Measurements from ENCODE around the gene HMGCR. TPM values are rescaled to one million over a fixed set of nuclear protein-coding genes. Genes with fewer than 3 reads are reported as not detected.
"Not testable (repeated sequence)": the region's sequence is repeated elsewhere in the genome, so short reads cannot be mapped to it uniquely, and the experiment has no call there.

HMGCR gene
- total and polyA plus RNA-seq, 4 donors, result 12.4 to 237 (median 77.1) TPM

DNA sequence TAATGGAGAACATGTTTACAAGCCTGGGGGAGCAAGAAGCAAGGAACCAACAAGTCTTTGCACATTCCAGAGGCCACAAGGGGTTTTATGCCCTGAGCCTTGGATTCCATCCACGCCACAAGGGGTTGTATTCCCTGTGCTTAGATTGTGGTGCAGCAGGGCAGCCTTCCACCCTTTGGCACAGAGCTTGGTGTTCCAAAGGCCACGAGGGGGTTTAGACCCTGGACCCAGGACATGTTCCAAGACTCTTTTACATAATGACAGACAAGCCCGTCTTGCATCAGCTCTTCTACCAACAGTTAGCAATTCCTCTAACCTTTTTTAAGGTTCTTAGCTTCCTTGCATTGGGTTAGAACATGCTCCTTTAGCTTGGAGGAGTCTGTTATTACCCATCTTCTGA, 45.2 kb upstream of the HMGCR start:
- H3K27ac ChIP-seq (ENCODE audit: low read depth in 1 of 2, low read length in 2 of 2); H3K9ac ChIP-seq (ENCODE audit: low read depth in 1 of 2, low read length in 2 of 2); DNase-seq (ENCODE audit: low spot score); H3K27me3 ChIP-seq (ENCODE audit: control insufficient read depth in 4 of 4, insufficient read depth in 4 of 4, low read length in 3 of 4); H3K36me3 ChIP-seq (ENCODE audit: control insufficient read depth in 4 of 4, insufficient read depth in 3 of 4, low read depth in 1 of 4, low read length in 3 of 4); H3K9me3 ChIP-seq (ENCODE audit: control insufficient read depth in 4 of 4, low read length in 3 of 4); H3K4me1 ChIP-seq (ENCODE audit: control insufficient read depth in 4 of 4, insufficient read depth in 4 of 4, low read length in 3 of 4): not testable (repeated sequence)
- 28% methylated on average over 3 of the region's 3 CpGs for WGBS
- H3K4me3 ChIP-seq (ENCODE audit: low read depth in 1 of 3, low read length in 3 of 3), result peak overlapping the region in 1 of 3 donors; percentile 8
- TF ChIP-seq HNF4A (conservative IDR thresholded peaks at IDR 0.05), result peak; percentile 62 to 67

DNA sequence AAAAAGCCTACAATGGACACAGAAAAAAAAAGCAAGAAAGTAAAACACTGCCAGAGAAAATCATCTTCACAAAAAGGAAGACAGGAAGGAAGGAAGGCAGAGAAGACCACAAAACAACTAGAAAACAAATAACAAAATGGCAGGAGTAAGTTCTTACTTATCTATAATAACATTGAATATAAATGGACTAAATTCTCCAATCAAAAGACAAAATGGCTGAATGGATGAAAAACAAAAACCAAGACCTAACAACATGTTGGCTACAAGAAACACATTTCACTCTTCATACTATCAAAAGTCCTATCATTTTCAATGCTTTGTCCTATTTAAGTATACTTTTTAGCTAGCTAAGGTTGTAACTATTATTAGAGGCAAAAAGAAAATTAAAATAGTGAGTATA, 36.9 kb upstream of the HMGCR start:
- TF ChIP-seq, protein P1, sequence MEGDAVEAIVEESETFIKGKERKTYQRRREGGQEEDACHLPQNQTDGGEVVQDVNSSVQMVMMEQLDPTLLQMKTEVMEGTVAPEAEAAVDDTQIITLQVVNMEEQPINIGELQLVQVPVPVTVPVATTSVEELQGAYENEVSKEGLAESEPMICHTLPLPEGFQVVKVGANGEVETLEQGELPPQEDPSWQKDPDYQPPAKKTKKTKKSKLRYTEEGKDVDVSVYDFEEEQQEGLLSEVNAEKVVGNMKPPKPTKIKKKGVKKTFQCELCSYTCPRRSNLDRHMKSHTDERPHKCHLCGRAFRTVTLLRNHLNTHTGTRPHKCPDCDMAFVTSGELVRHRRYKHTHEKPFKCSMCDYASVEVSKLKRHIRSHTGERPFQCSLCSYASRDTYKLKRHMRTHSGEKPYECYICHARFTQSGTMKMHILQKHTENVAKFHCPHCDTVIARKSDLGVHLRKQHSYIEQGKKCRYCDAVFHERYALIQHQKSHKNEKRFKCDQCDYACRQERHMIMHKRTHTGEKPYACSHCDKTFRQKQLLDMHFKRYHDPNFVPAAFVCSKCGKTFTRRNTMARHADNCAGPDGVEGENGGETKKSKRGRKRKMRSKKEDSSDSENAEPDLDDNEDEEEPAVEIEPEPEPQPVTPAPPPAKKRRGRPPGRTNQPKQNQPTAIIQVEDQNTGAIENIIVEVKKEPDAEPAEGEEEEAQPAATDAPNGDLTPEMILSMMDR (IDR thresholded peaks at IDR 0.05; ENCODE audit: low read depth, low read length, missing input control), result no peak
- TF ChIP-seq GABPA (IDR thresholded peaks at IDR 0.05 in 1 of 2, conservative IDR thresholded peaks at IDR 0.05 in 1 of 2) (no peak), NR2F2 (IDR thresholded peaks at IDR 0.05) (no peak), YY1 (IDR thresholded peaks at IDR 0.05) (no peak), JUND (IDR thresholded peaks at IDR 0.05) (no peak)
- Histone ChIP-seq H3K9me3 (ENCODE audit: control insufficient read depth in 4 of 4, low read length in 3 of 4) (no peaks in the 10 kb centered on the region), H3K27me3 (ENCODE audit: control insufficient read depth in 4 of 4, insufficient read depth in 4 of 4, low read length in 3 of 4) (no peaks in the 10 kb centered on the region), H3K36me3 (ENCODE audit: control insufficient read depth in 4 of 4, insufficient read depth in 3 of 4, low read depth in 1 of 4, low read length in 3 of 4) (no peaks in the 10 kb centered on the region), H3K4me3 (ENCODE audit: low read depth in 1 of 3, low read length in 3 of 3) (no peak overlapping the region), H3K27ac (ENCODE audit: low read depth in 1 of 2, low read length in 2 of 2) (no peak overlapping the region), H3K4me1 (ENCODE audit: control insufficient read depth in 4 of 4, insufficient read depth in 4 of 4, low read length in 3 of 4) (peaks cover 0 to 3% (median 0%) of the 10 kb centered on the region in 4 donors), H3K9ac (ENCODE audit: low read depth in 1 of 2, low read length in 2 of 2) (no peak overlapping the region)
- no peak for DNase-seq (ENCODE audit: low spot score)

DNA sequence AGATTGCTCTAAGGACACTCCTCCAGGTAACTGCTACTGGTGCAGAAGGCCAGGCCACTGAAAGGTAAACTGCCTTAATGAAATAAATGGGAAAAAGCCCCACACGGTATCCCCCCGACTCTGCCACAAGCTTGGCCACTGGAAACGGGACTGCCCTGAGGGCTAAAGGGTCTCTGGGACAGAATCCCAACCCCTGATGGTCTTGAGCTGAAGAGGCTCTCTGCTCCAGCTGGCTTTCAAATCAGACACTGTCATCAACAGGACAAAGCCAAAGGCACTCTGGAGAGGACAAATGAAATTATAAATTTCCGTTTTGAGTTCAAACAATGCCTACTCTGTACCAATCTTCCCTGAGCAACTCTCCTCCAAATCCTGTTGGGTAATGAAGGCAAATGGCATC, 33.6 kb upstream of the HMGCR start:
- no peak for DNase-seq (ENCODE audit: low spot score)
- WGBS, result 86% methylated on average over 4 of the region's 4 CpGs
- Histone ChIP-seq H3K4me3 (ENCODE audit: low read depth in 1 of 3, low read length in 3 of 3) (no peak overlapping the region), H3K9me3 (ENCODE audit: control insufficient read depth in 4 of 4, low read length in 3 of 4) (no peaks in the 10 kb centered on the region), H3K27me3 (ENCODE audit: control insufficient read depth in 4 of 4, insufficient read depth in 4 of 4, low read length in 3 of 4) (no peaks in the 10 kb centered on the region), H3K27ac (ENCODE audit: low read depth in 1 of 2, low read length in 2 of 2) (no peak overlapping the region), H3K36me3 (ENCODE audit: control insufficient read depth in 4 of 4, insufficient read depth in 3 of 4, low read depth in 1 of 4, low read length in 3 of 4) (no peaks in the 10 kb centered on the region), H3K4me1 (ENCODE audit: control insufficient read depth in 4 of 4, insufficient read depth in 4 of 4, low read length in 3 of 4) (peaks cover 0 to 1% (median 0%) of the 10 kb centered on the region in 4 donors), H3K9ac (ENCODE audit: low read depth in 1 of 2, low read length in 2 of 2) (no peak overlapping the region)
- TF ChIP-seq EGR1 (IDR thresholded peaks at IDR 0.05; ENCODE audit: low read depth in 2 of 2), result no peak

DNA sequence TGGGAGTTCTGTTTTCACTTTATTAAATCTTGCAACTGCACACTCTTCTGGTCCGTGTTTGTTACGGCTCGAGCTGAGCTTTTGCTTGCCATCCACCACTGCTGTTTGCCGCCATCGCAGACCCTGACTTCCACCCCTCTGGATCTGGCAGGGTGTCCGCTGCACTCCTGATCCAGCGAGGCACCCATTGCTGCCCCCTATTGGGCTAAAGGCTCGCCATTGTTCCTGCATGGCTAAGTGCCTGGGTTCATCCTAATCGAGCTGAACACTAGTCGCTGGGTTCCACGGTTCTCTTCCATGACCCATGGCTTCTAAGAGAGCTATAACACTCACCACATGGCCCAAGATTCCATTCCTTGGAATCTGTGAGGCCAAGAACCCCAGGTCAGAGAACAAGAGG, 32.5 kb upstream of the HMGCR start:
- not testable (repeated sequence) for H3K4me1 ChIP-seq (ENCODE audit: control insufficient read depth in 4 of 4, insufficient read depth in 4 of 4, low read length in 3 of 4); H3K9ac ChIP-seq (ENCODE audit: low read depth in 1 of 2, low read length in 2 of 2); H3K36me3 ChIP-seq (ENCODE audit: control insufficient read depth in 4 of 4, insufficient read depth in 3 of 4, low read depth in 1 of 4, low read length in 3 of 4); H3K4me3 ChIP-seq (ENCODE audit: low read depth in 1 of 3, low read length in 3 of 3); H3K27ac ChIP-seq (ENCODE audit: low read depth in 1 of 2, low read length in 2 of 2); DNase-seq (ENCODE audit: low spot score); H3K9me3 ChIP-seq (ENCODE audit: control insufficient read depth in 4 of 4, low read length in 3 of 4); H3K27me3 ChIP-seq (ENCODE audit: control insufficient read depth in 4 of 4, insufficient read depth in 4 of 4, low read length in 3 of 4)
- WGBS, result 91% methylated on average over 11 of the region's 11 CpGs

DNA sequence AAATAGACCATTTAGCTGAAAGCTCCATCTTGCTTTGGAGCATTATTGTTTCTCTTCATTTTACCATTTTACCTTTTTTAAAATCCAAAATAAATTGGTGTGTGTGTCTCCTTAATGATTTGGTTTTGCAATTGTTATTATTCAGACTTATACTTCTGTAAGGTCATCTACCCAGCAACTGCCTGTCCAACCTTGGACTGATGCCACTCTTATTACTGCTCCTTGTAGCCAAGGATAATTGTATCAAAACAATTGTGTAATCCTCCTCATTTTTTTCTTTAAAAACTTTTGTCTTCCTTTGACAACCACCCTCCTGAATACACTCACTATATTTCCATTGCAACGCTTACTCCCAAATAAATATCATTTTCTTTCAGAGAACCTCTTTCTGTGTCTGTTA, 30.3 kb upstream of the HMGCR start:
- Histone ChIP-seq H3K36me3 (ENCODE audit: control insufficient read depth in 4 of 4, insufficient read depth in 3 of 4, low read depth in 1 of 4, low read length in 3 of 4) (no peaks in the 10 kb centered on the region), H3K27ac (ENCODE audit: low read depth in 1 of 2, low read length in 2 of 2) (no peak overlapping the region), H3K27me3 (ENCODE audit: control insufficient read depth in 4 of 4, insufficient read depth in 4 of 4, low read length in 3 of 4) (no peaks in the 10 kb centered on the region), H3K4me3 (ENCODE audit: low read depth in 1 of 3, low read length in 3 of 3) (no peak overlapping the region), H3K9ac (ENCODE audit: low read depth in 1 of 2, low read length in 2 of 2) (no peak overlapping the region), H3K9me3 (ENCODE audit: control insufficient read depth in 4 of 4, low read length in 3 of 4) (no peaks in the 10 kb centered on the region), H3K4me1 (ENCODE audit: control insufficient read depth in 4 of 4, insufficient read depth in 4 of 4, low read length in 3 of 4) (peaks cover 0 to 1% (median 0%) of the 10 kb centered on the region in 4 donors)
- no peak for DNase-seq (ENCODE audit: low spot score)
- 98% methylated on average over 1 of the region's 1 CpG for WGBS
- TF ChIP-seq EGR1 (IDR thresholded peaks at IDR 0.05; ENCODE audit: low read depth in 2 of 2) (no peak), FOXA1 (IDR thresholded peaks at IDR 0.05) (no peak), HNF4G (IDR thresholded peaks at IDR 0.05) (no peak), JUND (IDR thresholded peaks at IDR 0.05) (no peak), SP1 (IDR thresholded peaks at IDR 0.05) (no peak), TAF1 (conservative IDR thresholded peaks at IDR 0.05) (no peak), YY1 (IDR thresholded peaks at IDR 0.05) (no peak), FOXA2 (IDR thresholded peaks at IDR 0.05) (no peak), HNF4A (conservative IDR thresholded peaks at IDR 0.05) (no peak)
- TF ChIP-seq, protein P1 (IDR thresholded peaks at IDR 0.05; ENCODE audit: low read depth, low read length, missing input control), result no peak
- TF ChIP-seq, protein P2, sequence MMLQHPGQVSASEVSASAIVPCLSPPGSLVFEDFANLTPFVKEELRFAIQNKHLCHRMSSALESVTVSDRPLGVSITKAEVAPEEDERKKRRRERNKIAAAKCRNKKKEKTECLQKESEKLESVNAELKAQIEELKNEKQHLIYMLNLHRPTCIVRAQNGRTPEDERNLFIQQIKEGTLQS (IDR thresholded peaks at IDR 0.05), result no peak
- TF ChIP-seq, protein P3, sequence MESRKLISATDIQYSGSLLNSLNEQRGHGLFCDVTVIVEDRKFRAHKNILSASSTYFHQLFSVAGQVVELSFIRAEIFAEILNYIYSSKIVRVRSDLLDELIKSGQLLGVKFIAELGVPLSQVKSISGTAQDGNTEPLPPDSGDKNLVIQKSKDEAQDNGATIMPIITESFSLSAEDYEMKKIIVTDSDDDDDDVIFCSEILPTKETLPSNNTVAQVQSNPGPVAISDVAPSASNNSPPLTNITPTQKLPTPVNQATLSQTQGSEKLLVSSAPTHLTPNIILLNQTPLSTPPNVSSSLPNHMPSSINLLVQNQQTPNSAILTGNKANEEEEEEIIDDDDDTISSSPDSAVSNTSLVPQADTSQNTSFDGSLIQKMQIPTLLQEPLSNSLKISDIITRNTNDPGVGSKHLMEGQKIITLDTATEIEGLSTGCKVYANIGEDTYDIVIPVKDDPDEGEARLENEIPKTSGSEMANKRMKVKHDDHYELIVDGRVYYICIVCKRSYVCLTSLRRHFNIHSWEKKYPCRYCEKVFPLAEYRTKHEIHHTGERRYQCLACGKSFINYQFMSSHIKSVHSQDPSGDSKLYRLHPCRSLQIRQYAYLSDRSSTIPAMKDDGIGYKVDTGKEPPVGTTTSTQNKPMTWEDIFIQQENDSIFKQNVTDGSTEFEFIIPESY (IDR thresholded peaks at IDR 0.05), result no peak
